GM18867 (cell line): ENCODE data around the gene KCNQ4.

Source experiments
- ATAC-seq: cut with Tn5 transposase; IDR thresholded peaks from one replicate; pipeline ENCODE4 v1.9.1; 2021; ENCODE audit warnings: mild to moderate bottlenecking, moderate library complexity; ENCODE audit not compliant: unreplicated experiment

The KCNQ4 gene

DNA sequence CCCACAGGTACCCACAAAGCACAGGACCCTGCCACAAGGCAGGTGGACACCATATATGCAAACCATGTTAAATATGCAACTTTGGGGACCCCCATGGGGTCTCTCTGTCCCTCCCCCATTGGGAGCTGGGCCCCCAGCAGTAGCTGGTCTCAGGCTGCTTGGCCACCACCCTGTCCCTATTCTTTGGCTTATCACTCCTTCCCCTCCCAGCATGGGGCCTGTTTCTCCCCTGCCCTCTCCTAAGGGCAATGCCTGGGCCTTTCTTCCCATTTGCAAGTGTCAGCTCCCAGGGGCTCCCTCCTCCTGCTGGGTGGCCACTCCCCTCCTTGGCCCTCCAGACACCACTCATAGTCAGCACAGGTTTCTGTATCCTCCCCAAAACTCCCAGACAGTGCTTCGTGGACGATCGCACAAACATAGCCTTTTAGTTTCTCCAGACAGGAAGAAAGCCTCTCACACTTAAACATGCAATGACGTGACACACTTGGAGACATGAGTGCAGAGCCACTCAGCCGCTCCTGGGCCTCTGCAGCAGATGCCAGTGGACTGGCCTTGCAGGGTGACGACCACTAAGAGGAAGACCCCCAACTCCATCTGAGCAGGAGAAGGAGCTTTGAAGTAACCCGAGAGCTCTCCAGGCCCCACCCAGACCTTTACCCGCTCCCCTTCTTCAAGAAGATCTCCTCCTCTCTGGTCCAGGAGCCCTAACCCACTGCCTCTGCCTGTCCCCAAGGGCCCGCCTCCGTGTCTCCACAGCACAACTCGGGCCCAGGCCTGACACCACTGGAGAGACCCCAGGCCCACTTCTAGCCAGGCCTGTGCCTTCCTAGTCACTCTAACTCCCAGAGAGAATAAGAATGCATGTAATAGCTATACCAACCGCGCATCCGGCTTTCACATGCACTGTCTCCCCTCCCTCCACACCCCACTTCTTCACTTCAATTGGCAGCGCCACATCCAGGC lies 55.7 kb downstream of the KCNQ4 start:
- ATAC-seq = no peak

DNA sequence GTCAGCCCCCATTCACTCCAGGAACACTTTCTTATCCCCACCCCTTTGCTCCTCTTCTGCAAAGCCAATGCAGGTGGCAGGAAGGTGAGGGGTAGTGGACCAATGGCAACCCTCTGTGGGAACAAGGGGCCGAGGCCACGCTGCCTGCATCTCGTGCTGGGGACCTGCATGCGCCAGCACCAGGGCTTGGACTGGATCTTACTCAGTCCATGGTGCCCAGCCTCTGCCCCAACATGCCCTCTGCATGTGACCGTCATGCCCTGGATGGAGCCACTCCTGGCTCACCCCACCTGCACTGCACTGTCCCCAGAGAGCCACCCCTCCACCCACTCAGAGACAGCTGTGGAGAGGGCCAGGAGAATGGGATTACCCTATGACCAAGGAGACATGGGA lies 56.4 kb downstream of the KCNQ4 start:
- no peak for ATAC-seq

DNA sequence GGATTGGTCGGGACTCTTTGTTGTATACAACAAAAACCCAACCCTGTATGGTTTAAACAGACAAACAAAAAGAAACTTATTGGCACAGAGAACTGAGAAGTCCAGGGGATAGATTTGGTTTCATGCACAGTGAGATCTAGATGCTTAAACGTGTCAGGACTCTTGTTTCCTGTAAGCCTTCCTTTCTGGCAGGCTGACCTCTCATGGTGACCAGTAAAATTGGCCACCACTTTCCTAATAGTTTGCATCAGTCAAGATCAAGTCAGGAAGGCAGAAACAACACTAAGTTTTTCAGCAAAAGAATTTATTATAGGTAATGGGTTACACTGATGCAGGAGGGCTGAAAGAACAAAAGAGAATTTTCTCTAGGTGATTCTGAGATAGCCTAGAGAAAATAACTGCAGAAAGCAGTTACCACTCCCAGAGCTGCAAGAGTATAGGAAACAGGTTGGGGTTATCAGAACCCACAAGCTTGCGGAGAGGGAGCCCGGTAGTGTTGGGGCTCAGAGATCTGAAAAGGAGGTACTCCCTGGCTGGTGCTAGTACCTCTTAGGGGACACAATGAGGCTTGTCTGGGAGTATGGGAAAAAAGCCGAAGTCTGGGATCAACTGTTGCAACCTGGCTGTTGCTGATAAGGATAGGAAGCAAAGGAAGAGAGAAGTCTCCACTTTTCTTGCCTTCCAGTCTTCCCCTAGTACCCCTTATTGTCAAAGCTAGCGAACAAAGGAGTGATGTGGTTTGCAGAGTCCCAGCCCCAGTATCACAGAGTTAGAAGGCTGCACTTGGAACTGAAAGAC lies 57.1 kb downstream of the KCNQ4 start:
- no peak for ATAC-seq

DNA sequence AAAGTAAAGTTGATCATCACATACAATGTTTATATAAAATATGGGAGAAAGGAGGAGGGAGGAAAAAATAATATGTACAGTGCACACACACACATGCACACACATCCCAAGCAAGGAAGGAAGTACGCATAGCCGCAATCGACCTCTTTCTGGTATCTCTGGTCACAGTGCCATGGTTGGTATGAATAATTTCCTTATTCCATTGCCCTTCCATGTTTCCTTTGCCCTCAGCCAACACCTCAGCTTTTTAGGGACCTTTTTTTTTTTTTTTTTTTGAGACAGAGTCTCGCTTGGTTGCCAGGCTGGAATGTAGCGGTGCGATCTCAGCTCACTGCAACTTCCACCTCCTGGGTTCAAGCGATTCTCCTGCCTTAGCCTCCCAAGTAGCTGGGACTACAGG lies 58.0 kb downstream of the KCNQ4 start:
- ATAC-seq = no peak

DNA sequence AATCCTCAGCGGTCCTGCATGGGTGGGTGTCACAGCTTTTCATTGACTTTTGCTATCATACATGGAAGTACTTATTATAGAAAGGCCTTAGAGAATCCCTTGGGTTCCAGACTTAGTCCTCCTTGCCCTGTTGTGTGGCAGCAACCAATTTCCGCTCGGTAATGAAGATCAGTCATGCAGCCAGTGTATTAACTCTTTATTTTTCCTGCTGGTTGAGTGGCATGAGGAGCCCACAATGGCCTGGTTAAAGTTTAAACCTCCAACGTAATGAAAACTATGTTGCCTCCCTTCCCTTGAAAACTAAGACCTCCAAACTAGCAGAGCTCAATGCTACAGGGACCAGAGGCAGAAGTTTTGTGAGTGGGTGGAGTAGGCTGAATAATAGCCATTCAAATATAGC lies 58.6 kb downstream of the KCNQ4 start:
- no peak for ATAC-seq

DNA sequence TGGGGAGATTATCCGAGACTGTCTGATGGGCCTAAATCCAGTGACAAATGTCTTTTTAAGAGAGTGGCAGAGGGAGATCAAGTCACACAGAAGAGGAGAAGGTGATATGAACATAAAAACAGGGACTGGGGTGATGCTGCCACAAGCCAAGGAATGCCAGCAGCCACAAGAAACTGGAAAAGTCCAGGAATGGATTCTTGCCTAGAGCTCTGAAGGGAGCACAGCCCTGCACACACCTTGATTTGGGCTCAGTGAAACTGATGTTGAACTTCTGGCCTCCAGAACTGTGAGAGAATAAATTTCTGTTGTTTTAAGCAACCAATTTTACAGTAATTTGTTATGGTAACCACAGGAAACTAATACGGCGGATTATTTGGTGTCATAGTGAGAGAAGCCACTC lies 59.1 kb downstream of the KCNQ4 start:
- no peak for ATAC-seq

DNA sequence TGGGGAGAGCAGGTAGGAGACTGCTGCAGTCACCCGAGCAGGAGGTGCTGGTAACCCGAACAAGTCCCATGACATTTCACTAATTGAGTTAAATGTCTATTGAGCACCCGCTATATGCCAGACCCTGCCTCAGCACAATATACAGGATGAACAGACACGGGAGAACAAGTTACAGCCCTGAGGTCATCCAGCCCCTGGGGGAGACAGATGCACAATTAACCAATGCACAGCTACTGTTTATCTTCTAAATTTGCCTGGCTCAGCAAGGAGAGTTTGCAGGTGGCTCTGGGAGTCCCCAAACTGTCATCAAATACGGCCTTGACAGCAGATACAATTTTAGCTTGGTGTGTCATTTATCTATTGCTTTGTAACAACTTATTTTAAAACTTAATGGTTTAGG lies 60.5 kb downstream of the KCNQ4 start:
- no peak for ATAC-seq

DNA sequence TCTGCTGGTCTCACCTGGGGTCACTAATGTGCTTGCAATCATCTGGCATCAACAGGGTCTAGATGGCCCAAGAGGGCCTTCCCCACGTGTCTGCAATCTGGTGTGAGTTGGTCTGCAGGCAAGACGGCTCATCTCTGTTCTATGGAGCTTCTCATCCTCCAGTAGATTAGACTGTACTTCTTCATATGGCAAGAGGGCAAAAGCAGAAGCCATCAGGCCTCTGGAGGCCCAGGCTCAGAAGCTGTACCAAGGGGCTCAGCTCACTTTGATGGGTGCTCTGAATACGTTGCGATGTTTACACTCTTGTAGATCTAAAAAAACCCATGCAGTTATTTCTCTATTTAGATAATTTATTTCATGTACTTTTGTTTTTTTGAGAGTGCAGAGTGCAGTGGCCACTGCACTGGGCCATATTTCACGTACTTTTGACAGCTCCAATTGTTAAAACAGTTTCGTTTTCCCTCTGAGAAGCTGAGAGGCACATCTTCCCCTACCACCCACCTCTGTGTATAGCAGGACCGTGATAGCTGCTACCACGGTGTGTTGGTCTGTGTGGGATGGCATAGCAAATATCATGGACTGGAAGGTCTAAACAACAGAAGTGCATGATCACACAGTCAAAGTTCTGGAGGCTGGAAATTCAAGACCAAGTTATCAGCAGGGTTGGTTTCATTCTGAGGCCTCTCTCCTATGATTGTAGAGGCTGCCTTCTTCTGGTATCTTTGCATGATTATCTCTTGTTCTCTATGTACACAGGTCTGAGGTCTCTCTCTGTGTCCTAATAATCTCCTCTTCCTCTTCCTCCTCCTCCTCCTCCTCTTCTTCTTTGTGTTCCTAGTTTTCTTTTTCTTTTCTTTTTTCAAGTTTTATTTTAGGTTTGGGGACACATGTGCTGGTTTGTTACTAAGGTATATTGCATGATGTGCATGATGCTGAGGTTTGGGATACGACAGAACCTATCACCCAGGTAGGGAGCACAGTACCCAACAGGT lies 61.6 kb downstream of the KCNQ4 start:
- ATAC-seq = no peak

DNA sequence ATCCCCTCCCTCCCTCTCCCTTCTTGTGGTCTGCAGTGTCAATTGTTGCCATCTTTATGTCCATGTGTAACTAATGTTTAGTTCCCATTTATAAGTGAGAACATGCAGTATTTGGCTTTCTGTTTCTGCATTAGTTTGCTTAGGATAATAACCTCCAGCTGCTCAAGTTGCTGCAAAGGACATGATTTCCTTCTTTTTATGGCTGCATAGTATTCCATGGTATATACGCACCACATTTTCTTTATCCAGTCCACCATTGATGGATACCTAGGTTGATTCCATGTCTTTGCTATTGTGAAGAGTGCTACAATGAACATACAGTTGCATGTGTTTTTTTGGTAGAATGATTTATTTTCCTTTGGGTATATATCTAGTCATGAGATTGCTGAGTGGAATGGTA lies 62.3 kb downstream of the KCNQ4 start:
- no peak for ATAC-seq

DNA sequence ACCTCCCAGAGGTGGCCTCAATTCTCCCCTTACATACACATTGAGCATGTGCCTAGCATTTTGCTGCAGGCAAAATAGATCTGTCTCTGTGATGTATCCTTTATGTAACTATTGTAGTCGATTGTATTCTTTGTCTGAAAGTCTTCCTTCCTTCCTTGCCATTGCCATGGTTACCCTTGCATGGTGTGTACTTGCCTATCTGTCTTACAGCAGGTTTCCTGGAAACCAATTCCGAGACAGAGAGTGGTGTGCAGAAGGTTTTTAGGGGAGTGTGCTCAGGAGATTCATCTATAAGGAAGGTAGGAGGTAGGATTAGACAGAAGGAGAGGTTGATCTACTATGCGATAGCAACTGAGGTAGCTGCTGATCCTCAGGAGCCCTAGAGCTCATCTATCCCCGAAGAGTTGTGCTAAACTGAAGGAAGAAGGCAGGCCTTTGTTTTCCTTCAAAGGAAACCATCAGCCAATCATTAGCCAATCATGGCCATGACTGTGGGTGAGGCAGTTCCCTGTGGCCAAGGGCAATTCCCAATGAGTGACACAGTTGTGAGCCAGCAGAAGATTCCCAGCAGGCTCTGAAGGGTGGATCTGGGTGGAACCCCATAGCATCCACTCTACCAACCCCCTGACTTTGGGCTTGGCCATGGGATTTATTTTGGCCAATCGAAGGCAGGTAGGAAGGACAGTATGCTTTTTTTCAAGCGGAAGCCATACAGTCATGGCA lies 63.6 kb downstream of the KCNQ4 start:
- no peak for ATAC-seq

DNA sequence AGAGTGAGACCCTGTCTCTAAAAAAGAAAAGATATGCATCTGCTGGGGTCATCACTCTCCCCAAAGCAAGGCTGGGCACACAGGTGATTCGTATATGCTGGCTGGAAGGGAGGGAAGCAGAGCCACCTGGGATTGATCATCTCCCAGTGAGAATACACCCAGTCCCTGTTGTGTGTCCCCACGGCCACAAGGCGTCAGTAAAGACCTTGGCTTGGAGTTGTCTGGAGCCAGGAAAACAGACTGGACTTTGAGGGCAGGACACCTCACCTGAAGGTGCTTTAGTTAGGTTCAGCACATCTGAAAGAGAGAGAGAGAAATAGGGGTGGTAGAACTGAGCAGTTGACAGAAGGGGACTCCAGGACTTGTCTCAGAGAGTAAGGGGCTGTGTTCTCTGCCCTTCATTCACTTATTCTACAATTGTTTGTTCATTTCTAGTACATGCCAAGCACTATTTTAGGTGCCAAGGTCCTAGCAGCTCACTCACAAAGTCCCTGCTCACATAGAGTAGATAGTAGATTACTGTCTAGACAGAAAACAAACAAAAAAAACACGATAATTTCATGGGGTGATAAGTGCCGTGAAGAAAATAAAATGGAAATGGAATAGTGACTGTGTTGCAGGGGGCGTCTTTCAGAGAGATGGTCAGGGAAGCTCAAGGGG lies 65.1 kb downstream of the KCNQ4 start:
- no peak for ATAC-seq

DNA sequence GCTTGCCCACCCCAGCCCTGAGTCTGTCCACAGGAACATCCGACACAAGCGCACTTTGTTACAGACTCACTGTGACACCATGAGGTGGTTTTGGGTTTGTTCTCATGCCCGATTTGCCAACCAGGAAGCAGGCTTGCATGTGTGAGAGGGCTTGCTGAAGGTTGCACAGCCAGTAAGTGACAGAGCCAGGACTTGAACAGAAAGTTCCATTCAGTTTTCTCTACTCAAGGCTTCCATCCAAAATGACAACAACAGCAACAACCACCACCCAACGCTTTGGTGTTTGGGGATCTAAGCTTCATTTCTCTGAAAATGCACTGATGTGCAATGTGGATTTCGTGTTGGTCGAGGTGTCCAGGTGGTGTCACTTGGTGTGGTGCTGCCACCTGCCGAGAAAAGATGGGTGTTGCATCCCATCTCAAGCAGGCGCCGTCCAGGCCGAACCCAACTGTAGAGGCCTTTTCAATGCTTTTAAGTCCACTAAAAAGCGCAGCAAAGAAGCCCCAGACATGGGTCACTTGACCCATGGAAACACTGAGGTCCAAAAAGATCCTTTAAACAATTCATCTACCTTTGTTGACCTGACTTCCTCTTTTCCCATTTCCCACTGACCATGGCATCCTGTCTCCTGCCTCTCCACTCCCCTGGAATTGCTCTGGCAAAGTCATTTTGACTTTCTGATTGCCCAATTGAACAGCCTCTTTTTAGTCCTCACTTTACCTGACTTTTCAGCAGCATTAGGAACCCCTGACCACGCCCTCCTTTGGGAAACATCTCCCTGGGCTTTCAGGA lies 66.4 kb downstream of the KCNQ4 start:
- no peak for ATAC-seq

DNA sequence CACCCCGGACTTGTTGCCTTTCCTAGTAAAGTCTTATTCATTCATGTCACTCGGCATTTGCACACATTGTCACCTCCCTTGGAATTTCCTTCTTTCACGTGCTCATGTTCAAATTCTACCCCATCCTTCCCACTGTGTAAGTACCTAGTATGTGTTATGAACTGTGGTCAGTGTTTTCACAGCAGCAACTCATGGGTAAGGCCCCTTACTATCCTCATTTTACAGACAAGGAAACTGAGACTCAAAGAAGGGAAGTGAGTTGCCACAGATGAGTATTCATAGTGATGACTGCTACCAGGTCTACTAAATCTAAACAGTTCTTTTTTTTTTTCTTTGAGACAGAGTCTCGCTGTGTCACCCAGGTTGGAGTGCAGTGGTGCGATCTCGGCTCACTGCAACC lies 68.1 kb downstream of the KCNQ4 start:
- ATAC-seq = peak; percentile 59

DNA sequence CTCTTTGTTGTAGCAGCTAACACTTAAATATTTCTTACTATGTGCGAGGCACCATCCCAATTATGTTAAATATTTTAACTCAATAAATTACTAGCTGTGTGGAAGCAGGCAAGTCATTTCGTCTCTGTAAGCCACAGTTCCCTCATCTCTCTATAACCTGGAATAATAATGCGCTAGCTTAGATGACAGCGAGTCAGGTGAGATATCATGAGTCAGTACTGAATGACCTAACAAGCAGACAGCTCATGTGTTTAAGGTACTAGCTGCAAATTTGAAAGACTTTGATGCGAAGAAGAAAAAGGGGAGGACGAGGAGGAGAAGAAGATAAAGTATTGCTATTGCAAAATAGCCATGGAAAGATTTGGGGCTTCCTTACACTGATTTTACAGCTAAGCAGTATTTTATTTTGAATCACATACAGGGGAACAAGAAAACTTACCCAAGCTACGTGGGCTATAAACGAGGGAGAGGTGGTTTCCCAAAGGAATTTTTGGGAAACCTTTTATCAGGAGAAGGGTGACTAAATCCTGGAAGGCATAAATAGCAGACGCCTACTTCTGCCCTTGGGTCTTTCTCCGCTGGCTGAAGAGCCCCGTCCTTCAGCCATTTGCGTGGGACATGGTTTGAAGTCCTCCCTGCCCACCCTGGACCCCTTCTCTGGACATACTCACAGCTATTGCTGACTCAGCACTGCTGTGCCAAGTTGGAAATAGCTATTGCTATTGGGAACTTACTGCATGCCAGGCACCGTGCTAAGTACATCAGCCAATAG lies 69.7 kb downstream of the KCNQ4 start:
- ATAC-seq = no peak

DNA sequence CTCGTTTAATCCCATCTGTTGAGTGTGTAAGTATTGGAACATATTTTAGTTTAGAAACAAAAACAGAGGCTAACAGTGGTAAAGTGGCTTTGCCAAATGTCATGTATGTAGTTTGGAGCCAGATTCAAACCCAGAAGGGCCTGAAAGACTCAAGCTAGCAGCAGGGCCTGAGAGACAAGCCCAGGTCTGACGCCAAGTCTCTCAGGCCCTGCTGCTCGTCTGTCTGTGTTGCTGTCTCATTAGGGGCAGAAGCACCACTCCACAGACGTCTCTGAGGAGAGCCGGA lies 70.2 kb downstream of the KCNQ4 start:
- ATAC-seq = no peak

DNA sequence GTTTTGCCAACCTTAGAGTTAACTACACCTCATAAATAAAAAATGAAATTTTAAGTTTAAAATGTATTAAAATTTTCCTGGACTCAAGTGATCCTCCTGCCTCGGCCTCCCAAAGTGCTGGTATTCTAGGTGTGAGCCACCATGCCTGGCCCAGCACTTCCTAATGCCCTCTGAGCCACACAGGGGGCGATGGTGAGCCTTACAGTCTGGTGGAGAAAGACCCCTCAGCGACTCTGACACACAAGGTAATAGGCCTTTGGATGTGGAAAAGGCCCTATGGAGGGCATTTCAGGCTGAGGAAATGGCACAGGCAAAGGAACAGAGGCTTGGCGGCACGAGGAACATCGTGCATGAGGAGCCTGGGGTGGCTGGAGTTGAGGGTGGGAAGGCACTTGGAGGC lies 71.9 kb downstream of the KCNQ4 start:
- no peak for ATAC-seq

DNA sequence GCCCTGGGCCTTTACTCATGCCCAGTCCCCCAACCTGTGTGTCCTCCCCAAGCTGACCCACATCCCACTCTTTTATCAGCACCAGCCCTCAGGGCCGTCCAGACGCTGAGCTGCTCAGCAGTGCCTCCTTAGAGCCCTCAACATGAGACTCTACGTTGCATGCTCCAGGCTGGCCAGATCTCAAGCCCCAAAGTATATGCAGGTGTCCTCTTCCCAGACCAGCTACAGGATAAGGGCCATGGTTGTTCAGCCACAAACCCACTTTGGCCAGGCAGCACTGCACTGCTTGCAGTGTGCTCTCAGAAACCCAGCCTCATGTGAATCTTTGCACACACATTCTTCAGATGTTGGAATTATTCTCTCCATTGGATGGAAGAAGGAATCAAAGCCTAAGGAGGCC lies 72.5 kb downstream of the KCNQ4 start:
- no peak for ATAC-seq

DNA sequence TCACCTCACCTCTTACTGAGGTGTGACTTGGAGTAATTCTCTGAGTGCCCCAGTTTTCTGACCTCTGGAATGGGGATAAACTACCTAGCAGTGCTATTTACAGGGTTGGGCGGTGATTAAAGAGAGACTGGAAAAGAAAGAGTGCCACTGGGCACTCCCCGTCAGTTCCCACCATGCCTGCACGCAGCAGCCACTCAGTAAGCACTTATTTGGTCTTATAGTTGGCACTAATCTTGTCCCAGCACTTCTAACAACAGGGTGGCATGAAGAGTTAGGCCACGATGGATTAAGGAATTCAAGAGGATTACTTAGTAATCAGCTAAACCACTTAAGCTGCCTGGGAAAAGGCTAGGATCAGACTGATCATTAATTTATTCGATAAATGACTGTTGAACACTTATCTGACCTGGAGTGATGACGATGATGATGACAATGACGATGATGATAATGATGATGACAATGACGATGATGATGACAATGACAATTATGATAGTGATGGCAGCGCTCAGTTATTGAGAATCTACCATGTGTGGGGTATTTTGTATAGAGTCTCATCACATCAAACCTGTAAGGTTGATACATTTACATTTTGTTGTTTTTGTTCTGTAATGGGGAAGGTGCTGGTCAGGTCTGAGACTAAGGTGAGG lies 73.2 kb downstream of the KCNQ4 start:
- ATAC-seq = no peak
